Suprapubic skin (tissue), 3 donors: ENCODE results near the gene GNPTAB.

Source experiments
- CTCF ChIP-seq, 2 donors: fragments of 200-600 bp in 1 of 2; fragments of 450-650 bp in 1 of 2; sonication (generic) in 1 of 2; IDR thresholded peaks; one replicate each; pipeline ENCODE4 v1.5.1; 2016 to 2019; ENCODE audit warnings: antibody characterized with exemption in 2 of 2, mild to moderate bottlenecking in 1 of 2, moderate library complexity in 1 of 2
- EP300 ChIP-seq: sonication (generic); formaldehyde crosslinking; IDR thresholded peaks from one replicate; pipeline ENCODE4 v1.6.1; 2017; ENCODE audit warnings: antibody characterized with exemption
- POLR2A ChIP-seq, 2 donors: fragments of 450-650 bp; IDR thresholded peaks; one replicate each; pipeline ENCODE4 v1.6.1; 2017; ENCODE audit warnings: antibody characterized with exemption in 2 of 2, mild to moderate bottlenecking in 2 of 2, moderate library complexity in 2 of 2

- no peak for TF ChIP-seq CTCF (IDR thresholded peaks at IDR 0.05)
- no peak for TF ChIP-seq EP300
- TF ChIP-seq POLR2A (IDR thresholded peaks at IDR 0.05) = no peak
Observed at GRCh38 chr12:101784376-101784775, 46.4 kb downstream of the GNPTAB start.
